SHP77 (cell line): ENCODE data around the gene C14orf180.

Experiments
- DNase-seq, 2 experiments: peaks; one replicate each; lab custom pipeline; 2025; lab: John Stamatoyannopoulos, UW

Gene C14orf180

GRCh38 chr14:104579507-104579906 lies at the start of gene C14orf180:
TSS of gene C14orf180 (plus strand) at chr14:104579764. CDS start at chr14:104586431, 6,667 bp downstream.
- DNase-seq = no peak

GRCh38 chr14:104530646-104531045 lies 48.9 kb upstream of the C14orf180 start:
- no peak for DNase-seq

- no peak for DNase-seq
Observed at GRCh38 chr14:104531421-104532190, 48.0 kb upstream of the C14orf180 start.

GRCh38 chr14:104532191-104532555 lies 47.4 kb upstream of the C14orf180 start:
- DNase-seq = no peak

DNA sequence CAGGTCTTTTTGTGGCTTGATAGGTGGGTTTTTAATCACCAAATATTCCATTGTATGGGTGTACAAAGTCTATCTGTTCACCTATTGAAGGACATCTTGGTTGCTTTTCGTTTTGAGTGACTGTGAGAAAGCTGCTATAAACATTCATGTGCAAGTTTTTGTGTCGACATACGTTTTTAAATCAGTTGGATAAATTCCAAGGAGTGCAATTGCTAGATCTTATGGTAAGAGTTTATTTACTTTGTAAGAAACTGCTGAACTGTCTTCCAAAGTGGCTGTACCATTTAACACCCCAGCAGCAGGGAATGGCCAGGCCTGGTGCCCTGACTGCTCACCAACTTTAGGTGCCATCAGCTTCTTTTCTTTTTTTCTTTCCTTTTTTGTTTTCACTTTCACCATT lies 45.5 kb upstream of the C14orf180 start:
- no peak for DNase-seq

- no peak for DNase-seq
Observed at GRCh38 chr14:104536942-104537612, 42.5 kb upstream of the C14orf180 start.

DNA sequence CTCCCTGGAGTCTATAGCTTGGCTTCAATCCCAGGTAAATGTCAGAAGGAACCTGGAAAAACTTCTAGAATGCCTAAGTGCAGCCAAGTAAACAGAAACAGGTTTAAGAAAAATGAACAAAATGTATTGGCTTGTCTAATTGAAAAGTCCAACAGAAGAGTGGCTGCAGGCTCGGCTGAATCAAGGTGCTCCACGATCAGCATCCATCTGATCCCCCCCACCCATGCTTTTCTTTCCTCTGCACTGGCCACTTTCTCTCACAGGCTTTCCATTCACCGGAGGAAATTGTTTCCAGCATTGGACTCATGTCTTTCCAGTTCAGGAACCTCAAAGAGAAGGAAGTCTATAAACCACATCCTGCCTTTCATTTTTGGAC lies 42.0 kb upstream of the C14orf180 start:
- DNase-seq = no peak

DNA sequence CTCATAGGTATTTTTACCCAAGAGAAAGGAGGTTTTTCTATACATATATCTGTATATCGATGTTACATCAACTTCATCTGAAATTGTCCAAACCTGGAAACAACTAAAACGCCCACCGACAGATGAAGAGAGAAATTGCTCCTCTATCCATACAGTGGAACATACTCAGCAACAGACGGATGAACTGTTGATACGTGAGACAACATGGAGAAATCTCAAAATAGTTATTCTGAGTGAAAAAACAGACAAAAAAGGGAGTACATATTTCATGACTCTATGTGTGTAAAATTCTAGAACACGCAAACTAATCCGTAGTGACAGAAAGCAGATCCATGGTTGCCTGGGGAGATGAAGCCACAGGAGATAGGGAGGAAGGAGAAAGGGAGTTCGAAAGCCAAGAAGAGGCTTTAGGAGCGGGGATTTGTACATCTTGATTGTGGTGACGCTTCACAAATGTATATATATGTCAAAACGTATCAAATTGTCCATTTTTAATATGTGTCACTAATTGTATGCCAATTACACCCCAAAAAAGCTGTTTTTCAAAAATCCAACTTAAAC lies 37.6 kb upstream of the C14orf180 start:
- DNase-seq = no peak

DNA sequence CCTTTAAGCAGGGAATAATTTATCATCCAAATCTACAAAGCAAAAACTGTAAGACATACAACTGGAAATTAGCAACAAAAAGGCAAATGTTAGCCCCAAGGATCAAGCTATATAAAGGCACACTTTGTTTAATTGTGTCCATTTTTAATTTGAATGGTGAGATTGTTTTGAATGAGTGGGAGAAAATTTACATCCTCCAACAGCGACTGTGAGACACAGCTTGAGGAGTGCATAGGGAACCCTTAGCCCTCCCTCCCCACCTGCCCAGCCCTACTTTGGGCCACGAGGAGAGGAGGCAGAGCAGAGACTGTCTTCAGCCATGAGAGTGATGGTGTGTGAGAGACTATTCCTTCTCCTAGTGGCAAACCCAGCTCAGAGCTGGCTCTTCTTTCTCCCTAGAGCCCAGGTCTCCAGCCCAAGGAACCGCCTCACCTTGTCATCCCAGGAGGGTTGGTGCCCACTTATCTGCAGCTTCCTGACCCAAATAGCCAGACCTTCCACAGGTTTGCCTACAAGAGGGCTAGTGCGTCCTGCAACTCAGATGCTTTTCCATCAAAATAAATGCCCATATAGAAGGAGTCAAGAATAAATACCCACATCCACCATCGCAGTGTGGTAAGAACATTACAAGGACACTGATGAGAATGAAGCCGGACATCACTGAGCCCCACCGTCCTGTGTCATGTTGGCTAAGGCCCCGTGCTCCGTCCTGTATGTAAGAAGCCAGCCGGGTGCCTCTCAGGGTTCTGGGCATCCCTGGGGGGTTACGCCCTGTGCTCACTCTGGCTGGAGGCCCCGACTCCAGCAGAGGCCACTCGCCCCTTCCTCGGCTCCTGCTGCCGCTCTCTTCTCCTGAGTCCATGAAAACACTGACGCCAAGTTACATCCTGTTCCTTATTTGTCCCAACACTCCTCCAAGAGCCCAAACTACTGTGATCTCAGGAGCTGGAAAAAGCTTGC lies 36.4 kb upstream of the C14orf180 start:
- no peak for DNase-seq

GRCh38 chr14:104544362-104544961 lies 35.1 kb upstream of the C14orf180 start:
- DNase-seq = no peak

- DNase-seq = no peak
Observed at GRCh38 chr14:104545151-104545941, 34.2 kb upstream of the C14orf180 start.

GRCh38 chr14:104545942-104546501 lies 33.5 kb upstream of the C14orf180 start:
- no peak for DNase-seq

DNA sequence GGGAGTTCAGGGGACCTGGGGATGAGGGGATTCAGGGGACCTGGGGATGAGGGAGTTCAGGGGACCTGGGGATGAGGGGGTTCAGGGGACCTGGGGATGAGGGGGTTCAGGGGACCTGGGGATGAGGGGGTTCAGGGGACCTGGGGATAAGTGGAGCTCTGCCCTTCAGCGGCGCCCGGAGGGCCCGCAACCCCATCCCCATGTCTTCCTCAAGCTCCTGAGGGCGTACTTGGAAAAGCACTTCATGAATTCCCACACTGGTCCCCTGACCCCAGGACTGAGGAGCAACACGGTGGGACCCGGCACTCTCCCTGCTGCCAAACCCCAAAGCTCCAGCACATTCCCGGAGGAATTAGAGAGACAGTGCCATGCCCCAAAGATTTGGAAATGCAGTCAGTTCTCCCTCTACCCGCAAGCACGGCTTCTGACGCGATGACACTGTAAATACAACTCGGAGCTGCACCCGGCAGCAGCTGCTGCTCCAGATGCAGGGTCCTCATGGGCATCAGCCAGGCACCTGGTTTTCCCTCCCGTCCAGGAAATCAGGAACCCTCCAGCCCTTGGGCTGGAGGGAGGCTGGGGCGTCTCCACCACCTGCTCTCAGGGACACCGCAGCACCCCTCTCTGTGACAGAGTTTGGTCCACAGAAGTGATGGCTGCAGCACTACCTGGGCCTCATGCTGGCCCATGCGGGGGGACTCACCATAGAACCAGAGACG lies 32.8 kb upstream of the C14orf180 start:
- peak; percentile 19 to 29 for DNase-seq

- DNase-seq = no peak
Observed at GRCh38 chr14:104547310-104547997, 32.1 kb upstream of the C14orf180 start.

GRCh38 chr14:104547998-104548700 lies 31.4 kb upstream of the C14orf180 start:
- no peak for DNase-seq

- DNase-seq = no peak
Observed at GRCh38 chr14:104548802-104549535, 30.6 kb upstream of the C14orf180 start.

GRCh38 chr14:104549536-104550339 lies 29.8 kb upstream of the C14orf180 start:
- DNase-seq = no peak
